WTC11 (cell line): ENCODE results near the gene UGT1A8. TPM values are rescaled to one million over a fixed set of nuclear protein-coding genes. Genes with fewer than 3 reads are reported as not detected.

Experiments used
- ATAC-seq: fragments of 200-7000 bp; cut with Tn5 transposase; 2 replicates; pipeline ENCODE4 v1.10.0; 2021; ENCODE audit warnings: mild to moderate bottlenecking, moderate library complexity
- CTCF ChIA-PET: fragments of 300-600 bp; sonication (Branson Sonifier 250); formaldehyde crosslinking; loops from one replicate; lab custom pipeline; 2021; ENCODE audit warnings: antibody characterized with exemption; lab: Charles Lee
- POLR2A ChIA-PET: fragments of 350-600 bp; sonication (Branson Sonifier 250); formaldehyde crosslinking; loops from one replicate; lab custom pipeline; 2021; ENCODE audit warnings: antibody characterized with exemption; lab: Charles Lee
- DNase-seq: peaks from one replicate; pipeline ENCODE4 v3.0.0; 2021; ENCODE audit warnings: low spot score
- H3K27ac Mint-ChIP-seq: 2 replicates; pipeline ENCODE4 v1.8.0; 2021; ENCODE audit warnings: mixed read lengths
- H3K27me3 Mint-ChIP-seq: 2 replicates; pipeline ENCODE4 v1.8.0; 2021; ENCODE audit warnings: low read depth, mild to moderate bottlenecking, moderate library complexity, mixed read lengths
- H3K36me3 Mint-ChIP-seq: 2 replicates; pipeline ENCODE4 v1.8.0; 2021; ENCODE audit warnings: mixed read lengths
- H3K4me1 Mint-ChIP-seq: 2 replicates; pipeline ENCODE4 v1.8.0; 2022; ENCODE audit warnings: mixed read lengths
- H3K4me3 Mint-ChIP-seq: 2 replicates; pipeline ENCODE4 v1.8.0; 2021; ENCODE audit warnings: mild to moderate bottlenecking, moderate library complexity, mixed read lengths
- H3K9me3 Mint-ChIP-seq: 2 replicates; pipeline ENCODE4 v1.8.0; 2021; ENCODE audit warnings: mixed read lengths
- ATF2 ChIP-seq: sonication (generic); formaldehyde crosslinking; IDR thresholded peaks from 2 replicates; pipeline ENCODE4 v1.8.1; 2022; ENCODE audit warnings: low read depth, missing genetic modification reagents, borderline replicate concordance
- CREB1 ChIP-seq: sonication (generic); formaldehyde crosslinking; IDR thresholded peaks from 2 replicates; pipeline ENCODE4 v1.8.0; 2023; ENCODE audit warnings: mild to moderate bottlenecking, missing genetic modification reagents
- CTCF ChIP-seq: fragments of 200-600 bp; IDR thresholded peaks from 2 replicates; pipeline ENCODE4 v1.8.0; 2022; ENCODE audit warnings: antibody characterized with exemption
- EMX1 ChIP-seq: fragments of 250-450 bp; sonication (Bioruptor Pico); IDR thresholded peaks from 2 replicates; pipeline ENCODE4 v1.8.0; 2021; ENCODE audit warnings: mild to moderate bottlenecking
- ESRRA ChIP-seq: sonication (generic); formaldehyde crosslinking; IDR thresholded peaks from 2 replicates; pipeline ENCODE4 v1.8.1; 2022; ENCODE audit warnings: mild to moderate bottlenecking, missing genetic modification reagents, borderline replicate concordance
- FOXP1 ChIP-seq: sonication (generic); formaldehyde crosslinking; IDR thresholded peaks from 2 replicates; pipeline ENCODE4 v1.8.0; 2022; ENCODE audit warnings: missing genetic modification reagents, mild to moderate bottlenecking, moderate library complexity, borderline replicate concordance
- FOXP4 ChIP-seq: sonication (generic); formaldehyde crosslinking; IDR thresholded peaks from 2 replicates; pipeline ENCODE4 v1.8.0; 2022; ENCODE audit warnings: mild to moderate bottlenecking, missing genetic modification reagents
- GTF2I ChIP-seq: fragments of 250-450 bp; sonication (Bioruptor Pico); conservative IDR thresholded peaks from 2 replicates; pipeline ENCODE4 v1.4.0; 2021; ENCODE audit warnings: mild to moderate bottlenecking
- JAZF1 ChIP-seq: fragments of 250-450 bp; sonication (Bioruptor Pico); IDR thresholded peaks from 2 replicates; pipeline ENCODE4 v1.9.0; 2021; ENCODE audit warnings: moderate library complexity, mild to moderate bottlenecking, inconsistent platforms
- NFATC4 ChIP-seq: fragments of 250-450 bp; sonication (Bioruptor Pico); IDR thresholded peaks from 2 replicates; pipeline ENCODE4 v1.9.0; 2021; ENCODE audit warnings: mild to moderate bottlenecking
- NR2C2 ChIP-seq: sonication (generic); formaldehyde crosslinking; IDR thresholded peaks from 2 replicates; pipeline ENCODE4 v1.8.0; 2022; ENCODE audit warnings: mild to moderate bottlenecking, missing genetic modification reagents
- PRRX2 ChIP-seq: fragments of 250-450 bp; sonication (Bioruptor Pico); IDR thresholded peaks from 2 replicates; pipeline ENCODE4 v1.8.0; 2021; ENCODE audit warnings: mild to moderate bottlenecking
- SP1 ChIP-seq: sonication (generic); formaldehyde crosslinking; conservative IDR thresholded peaks from 2 replicates; pipeline ENCODE4 v1.8.1; 2022; ENCODE audit warnings: missing genetic modification reagents
- USF2 ChIP-seq: sonication (generic); formaldehyde crosslinking; IDR thresholded peaks from 2 replicates; pipeline ENCODE4 v1.8.1; 2023; ENCODE audit warnings: mild to moderate bottlenecking, missing genetic modification reagents, moderate library complexity
- ZNF232 ChIP-seq: sonication (generic); formaldehyde crosslinking; IDR thresholded peaks from 2 replicates; pipeline ENCODE4 v1.8.0; 2022; ENCODE audit warnings: mild to moderate bottlenecking, missing genetic modification reagents
- ZNF263 ChIP-seq: sonication (generic); formaldehyde crosslinking; IDR thresholded peaks from 2 replicates; pipeline ENCODE4 v1.8.1; 2022; ENCODE audit warnings: low read depth, mild to moderate bottlenecking, moderate library complexity, missing genetic modification reagents
- ZNF416 ChIP-seq: fragments of 250-450 bp; sonication (Bioruptor Pico); IDR thresholded peaks from 2 replicates; pipeline ENCODE4 v1.9.0; 2021; ENCODE audit warnings: mild to moderate bottlenecking, inconsistent platforms
- ZNF425 ChIP-seq: fragments of 250-450 bp; sonication (Bioruptor Pico); conservative IDR thresholded peaks from 2 replicates; pipeline ENCODE4 v1.9.0; 2021; ENCODE audit warnings: mild to moderate bottlenecking
- total RNA-seq: library from RNA; stranded (reverse); gene quantifications from 3 replicates; pipeline ENCODE4 v1.2.3, GENCODE V29; 2021

The UGT1A8 gene
- total RNA-seq, 1 experiment from 2014 or later = 0.13 TPM

- no peaks in the 10 kb centered on the region for H3K4me1 Mint-ChIP-seq
- H3K9me3 Mint-ChIP-seq = peaks cover 23% of the 10 kb centered on the region
- H3K27ac Mint-ChIP-seq = no peak overlapping the region
- TF ChIP-seq ZNF425 (CRISPR knock-in tag) = no peak
- TF ChIP-seq ZNF232 = no peak
- no peak for TF ChIP-seq CTCF
- TF ChIP-seq NR2C2 (CRISPR knock-in tag) = no peak
- no peak for TF ChIP-seq JAZF1 (CRISPR knock-in tag)
- no peak for TF ChIP-seq SP1
- TF ChIP-seq GTF2I (CRISPR knock-in tag) = no peak
- TF ChIP-seq, all 79 proteins: peak for 0
- ChIA-PET CTCF (no interaction called here), POLR2A (no interaction called here)
- no peak for DNase-seq
- no peak overlapping the region for H3K4me3 Mint-ChIP-seq
- no peak for ATAC-seq
- H3K27me3 Mint-ChIP-seq = peaks cover 4% of the 10 kb centered on the region
- H3K36me3 Mint-ChIP-seq = peaks cover 7% of the 10 kb centered on the region
Measured at GRCh38 chr2:233604826-233605225, 12.6 kb upstream of the UGT1A8 start.

GRCh38 chr2:233605680-233606079 lies 11.8 kb upstream of the UGT1A8 start:
- Mint-ChIP-seq H3K27ac (no peak overlapping the region), H3K9me3 (peaks cover 28% of the 10 kb centered on the region), H3K4me3 (no peak overlapping the region)

GRCh38 chr2:233611284-233611683 lies 6.1 kb upstream of the UGT1A8 start:
- no peak for ATAC-seq
- DNase-seq = no peak
- H3K27me3 Mint-ChIP-seq = peaks cover 22% of the 10 kb centered on the region
- peaks cover 57% of the 10 kb centered on the region for H3K9me3 Mint-ChIP-seq
- TF ChIP-seq FOXP1 (CRISPR knock-in tag) (no peak), FOXP4 (CRISPR knock-in tag) (no peak), USF2 (CRISPR knock-in tag) (no peak), EMX1 (no peak), ZNF416 (CRISPR knock-in tag) (no peak), NR2C2 (CRISPR knock-in tag) (no peak)
- 0 out of 2 replicates have a peak, but pooled peaks cover 6% of the 10 kb centered on the region for H3K36me3 Mint-ChIP-seq
- no peak overlapping the region for H3K27ac Mint-ChIP-seq
- no peaks in the 10 kb centered on the region for H3K4me1 Mint-ChIP-seq
- POLR2A ChIA-PET = no interaction called here
- CTCF ChIA-PET = no interaction called here
- H3K4me3 Mint-ChIP-seq = no peak overlapping the region

More at GRCh38 chr2:233605680-233606079, 11.8 kb upstream of the UGT1A8 start:
- peaks cover 8% of the 10 kb centered on the region for H3K36me3 Mint-ChIP-seq
- no peak for TF ChIP-seq ESRRA (CRISPR knock-in tag)
- TF ChIP-seq PRRX2 (CRISPR knock-in tag) = no peak
- TF ChIP-seq ATF2 (CRISPR knock-in tag) = no peak
- TF ChIP-seq CREB1 (CRISPR knock-in tag) = no peak
- no peak for TF ChIP-seq ZNF263 (CRISPR knock-in tag)
- no peak for TF ChIP-seq NFATC4
- DNase-seq (no peak), ATAC-seq (no peak)
- ChIA-PET POLR2A (no interaction called here), CTCF (no interaction called here)
- H3K27me3 Mint-ChIP-seq = peaks cover 4% of the 10 kb centered on the region
- no peaks in the 10 kb centered on the region for H3K4me1 Mint-ChIP-seq
